H9 (cell line): ENCODE results near the gene TEX48. TPM values are rescaled to one million over a fixed set of nuclear protein-coding genes. Genes with fewer than 3 reads are reported as not detected.

Experiments
- DNase-seq: peaks from one replicate; pipeline ENCODE4 v3.0.0-alpha.2; 2017
- H2AFZ ChIP-seq: one replicate; pipeline ENCODE4 v1.6.1; 2013; ENCODE audit warnings: mild to moderate bottlenecking, low read length, control low read depth, moderate library complexity
- H2AK5ac ChIP-seq: 2 replicates; pipeline ENCODE4 v1.6.1; 2013; ENCODE audit warnings: low read length, control low read depth, mixed read lengths; ENCODE audit not compliant: insufficient read length
- H2BK120ac ChIP-seq: one replicate; pipeline ENCODE4 v1.6.1; 2013; ENCODE audit warnings: low read depth, mild to moderate bottlenecking, low read length, control low read depth, inconsistent platforms; ENCODE audit not compliant: poor library complexity, severe bottlenecking
- H2BK12ac ChIP-seq: 2 replicates; pipeline ENCODE4 v1.6.1; 2013; ENCODE audit warnings: low read length, control low read depth, mixed read lengths, low read depth; ENCODE audit not compliant: insufficient read length
- H2BK15ac ChIP-seq: 2 replicates; pipeline ENCODE4 v1.6.1; 2013; ENCODE audit warnings: low read depth, low read length, control low read depth
- H2BK20ac ChIP-seq: one replicate; pipeline ENCODE4 v1.6.1; 2013; ENCODE audit warnings: low read depth, mild to moderate bottlenecking, low read length, control low read depth, inconsistent platforms; ENCODE audit not compliant: poor library complexity, severe bottlenecking
- H2BK5ac ChIP-seq: 2 replicates; pipeline ENCODE4 v1.6.1; 2013; ENCODE audit warnings: low read length, control low read depth, mixed read lengths; ENCODE audit not compliant: insufficient read length
- H3K14ac ChIP-seq: 2 replicates; pipeline ENCODE4 v1.6.1; 2013; ENCODE audit warnings: low read length, control low read depth; ENCODE audit not compliant: insufficient read depth
- H3K18ac ChIP-seq: 2 replicates; pipeline ENCODE4 v1.6.1; 2013; ENCODE audit warnings: low read depth, mild to moderate bottlenecking, mixed read lengths, low read length, control low read depth; ENCODE audit not compliant: insufficient read length
- H3K23ac ChIP-seq: 2 replicates; pipeline ENCODE4 v1.6.1; 2013; ENCODE audit warnings: low read length, control low read depth, mixed read lengths, low read depth; ENCODE audit not compliant: insufficient read length
- H3K23me2 ChIP-seq: 2 replicates; pipeline ENCODE4 v1.6.1; 2013; ENCODE audit warnings: low read depth, mild to moderate bottlenecking, mixed read lengths, low read length, control low read depth; ENCODE audit not compliant: insufficient read length, poor library complexity, severe bottlenecking
- H3K27ac ChIP-seq: 2 replicates; pipeline ENCODE4 v1.5.1; 2013; ENCODE audit warnings: low read length, control low read depth, mixed read lengths, low read depth; ENCODE audit not compliant: insufficient read length
- H3K27me3 ChIP-seq: 2 replicates; pipeline ENCODE4 v1.6.1; 2013; ENCODE audit warnings: low read length, control low read depth, inconsistent platforms; ENCODE audit not compliant: insufficient read depth
- H3K4ac ChIP-seq: 2 replicates; pipeline ENCODE4 v1.6.1; 2013; ENCODE audit warnings: low read depth, mild to moderate bottlenecking, control low read depth, inconsistent platforms, low read length, moderate library complexity
- H3K4me1 ChIP-seq: 2 replicates; pipeline ENCODE4 v1.6.1; 2013; ENCODE audit warnings: low read length, control low read depth, inconsistent platforms; ENCODE audit not compliant: insufficient read depth
- H3K4me2 ChIP-seq: 2 replicates; pipeline ENCODE4 v1.6.1; 2013; ENCODE audit warnings: low read length, control low read depth, mixed read lengths; ENCODE audit not compliant: insufficient read length, insufficient read depth
- H3K56ac ChIP-seq: 2 replicates; pipeline ENCODE4 v1.6.1; 2013; ENCODE audit warnings: low read depth, mild to moderate bottlenecking, mixed read lengths, low read length, control low read depth; ENCODE audit not compliant: insufficient read length
- H3K79me1 ChIP-seq: 2 replicates; pipeline ENCODE4 v1.6.1; 2013; ENCODE audit warnings: low read depth, mild to moderate bottlenecking, moderate library complexity, low read length, control low read depth, inconsistent platforms; ENCODE audit not compliant: insufficient read depth, poor library complexity, severe bottlenecking
- H3K79me2 ChIP-seq: 2 replicates; pipeline ENCODE4 v1.6.1; 2013; ENCODE audit warnings: low read length, control low read depth, inconsistent platforms; ENCODE audit not compliant: insufficient read depth
- H3K9ac ChIP-seq: 2 replicates; pipeline ENCODE4 v1.6.1; 2013; ENCODE audit warnings: low read length, control low read depth, mixed read lengths; ENCODE audit not compliant: insufficient read length; ENCODE audit errors: extremely low read depth
- H3K9me3 ChIP-seq: one replicate; pipeline ENCODE4 v1.6.1; 2013; ENCODE audit warnings: low read depth, low read length, inconsistent platforms; ENCODE audit not compliant: control insufficient read depth
- H3T11ph ChIP-seq: one replicate; pipeline ENCODE4 v1.6.1; 2013; ENCODE audit warnings: mild to moderate bottlenecking, low read length, control low read depth, inconsistent platforms
- H4K20me1 ChIP-seq: one replicate; pipeline ENCODE4 v1.6.1; 2013; ENCODE audit not compliant: control insufficient read depth, insufficient read length, insufficient read depth
- H4K5ac ChIP-seq: 2 replicates; pipeline ENCODE4 v1.6.1; 2013; ENCODE audit warnings: low read depth, mild to moderate bottlenecking, mixed read lengths, low read length, control low read depth; ENCODE audit not compliant: insufficient read length
- H4K8ac ChIP-seq: replicated peaks from 2 replicates; pipeline ENCODE4 v1.6.1; 2013; ENCODE audit warnings: low read length, control low read depth, mixed read lengths, low read depth; ENCODE audit not compliant: insufficient read length
- H4K91ac ChIP-seq: 2 replicates; pipeline ENCODE4 v1.6.1; 2013; ENCODE audit warnings: low read depth, mild to moderate bottlenecking, moderate library complexity, mixed read lengths, low read length, control low read depth; ENCODE audit not compliant: insufficient read length
- H3K27ac Mint-ChIP-seq, 3 experiments: 2 replicates in 2 of 3; 3 replicates in 1 of 3; pipeline ENCODE4 v1.8.0; 2020 to 2021; ENCODE audit warnings: mixed read lengths in 3 of 3, mild to moderate bottlenecking in 1 of 3, moderate library complexity in 1 of 3
- H3K27me3 Mint-ChIP-seq: 2 replicates; pipeline ENCODE4 v1.8.0; 2021; ENCODE audit warnings: low read depth, mild to moderate bottlenecking, moderate library complexity, mixed read lengths
- H3K36me3 Mint-ChIP-seq, 3 experiments: 2 replicates in 2 of 3; 3 replicates in 1 of 3; pipeline ENCODE4 v1.8.0; 2020 to 2021; ENCODE audit warnings: low read depth in 3 of 3, mixed read lengths in 3 of 3; ENCODE audit not compliant: insufficient read depth in 1 of 3
- H3K4me1 Mint-ChIP-seq, 2 experiments: 2 replicates each; pipeline ENCODE4 v1.8.0; 2020; ENCODE audit warnings: mixed read lengths in 2 of 2
- H3K4me3 Mint-ChIP-seq, 2 experiments: 2 replicates in 1 of 2; 3 replicates in 1 of 2; pipeline ENCODE4 v1.8.0; 2020 to 2021; ENCODE audit warnings: mild to moderate bottlenecking in 2 of 2, mixed read lengths in 2 of 2, moderate library complexity in 1 of 2
- H3K9me3 Mint-ChIP-seq, 2 experiments: 2 replicates in 1 of 2; 3 replicates in 1 of 2; pipeline ENCODE4 v1.8.0; 2020; ENCODE audit warnings: mild to moderate bottlenecking in 2 of 2, mixed read lengths in 2 of 2, moderate library complexity in 1 of 2
- WGBS: extraction: QIAGEN DNeasy Blood & Tissue Kit; methylation state at CpG from one replicate; pipeline ENCODE4 v1.1.7; 2013; ENCODE audit warnings: missing lambda C conversion rate, low lambda C conversion rate, mixed read lengths; ENCODE audit not compliant: insufficient read length; ENCODE audit errors: extremely low coverage; 5-methylcytosine and 5-hydroxymethylcytosine counted together
- total RNA-seq: library from RNA; stranded (reverse); gene quantifications from 2 replicates; pipeline ENCODE4 v1.2.1, GENCODE V29; 2021
- TF ChIP-seq, protein P1 (sequence below): fragments of 200-600 bp; sonication (generic); conservative IDR thresholded peaks from 3 replicates; pipeline ENCODE4 v1.8.0; 2021; ENCODE audit warnings: antibody characterized with exemption, mild to moderate bottlenecking

TEX48 gene
- total RNA-seq, 1 experiment from 2014 or later, result not detected

- Histone ChIP-seq H2BK120ac (no peak overlapping the region), H3K9ac (no peak overlapping the region), H4K91ac (no peak overlapping the region), H3T11ph (no peak overlapping the region), H3K4me1 (no peaks in the 10 kb centered on the region), H2AFZ (no peak overlapping the region), H3K18ac (no peak overlapping the region), H3K56ac (no peak overlapping the region), H3K27ac (no peak overlapping the region), H3K23me2 (no peaks in the 10 kb centered on the region), H3K79me2 (no peaks in the 10 kb centered on the region), H3K9me3 (no peaks in the 10 kb centered on the region), H3K4ac (no peak overlapping the region), H4K8ac (no peak overlapping the region), H3K27me3 (no peaks in the 10 kb centered on the region), H3K79me1 (no peaks in the 10 kb centered on the region), H2BK20ac (no peak overlapping the region), H2BK5ac (no peak overlapping the region), H2BK12ac (no peak overlapping the region), H3K14ac (no peak overlapping the region), H2BK15ac (no peak overlapping the region), H2AK5ac (no peak overlapping the region), H4K5ac (no peak overlapping the region), H4K20me1 (no peaks in the 10 kb centered on the region), H3K4me2 (no peak overlapping the region), H3K23ac (no peak overlapping the region)
- Mint-ChIP-seq H3K9me3 (no peaks in the 10 kb centered on the region), H3K4me1 (no peaks in the 10 kb centered on the region), H3K36me3 (peaks cover 17 to 52% (median 18%) of the 10 kb centered on the region in 3 experiments; a peak in 5 of 7 replicates), H3K4me3 (no peak overlapping the region), H3K27ac (no peak overlapping the region), H3K27me3 (no peaks in the 10 kb centered on the region)
- no peak for DNase-seq
- TF ChIP-seq, protein P1, sequence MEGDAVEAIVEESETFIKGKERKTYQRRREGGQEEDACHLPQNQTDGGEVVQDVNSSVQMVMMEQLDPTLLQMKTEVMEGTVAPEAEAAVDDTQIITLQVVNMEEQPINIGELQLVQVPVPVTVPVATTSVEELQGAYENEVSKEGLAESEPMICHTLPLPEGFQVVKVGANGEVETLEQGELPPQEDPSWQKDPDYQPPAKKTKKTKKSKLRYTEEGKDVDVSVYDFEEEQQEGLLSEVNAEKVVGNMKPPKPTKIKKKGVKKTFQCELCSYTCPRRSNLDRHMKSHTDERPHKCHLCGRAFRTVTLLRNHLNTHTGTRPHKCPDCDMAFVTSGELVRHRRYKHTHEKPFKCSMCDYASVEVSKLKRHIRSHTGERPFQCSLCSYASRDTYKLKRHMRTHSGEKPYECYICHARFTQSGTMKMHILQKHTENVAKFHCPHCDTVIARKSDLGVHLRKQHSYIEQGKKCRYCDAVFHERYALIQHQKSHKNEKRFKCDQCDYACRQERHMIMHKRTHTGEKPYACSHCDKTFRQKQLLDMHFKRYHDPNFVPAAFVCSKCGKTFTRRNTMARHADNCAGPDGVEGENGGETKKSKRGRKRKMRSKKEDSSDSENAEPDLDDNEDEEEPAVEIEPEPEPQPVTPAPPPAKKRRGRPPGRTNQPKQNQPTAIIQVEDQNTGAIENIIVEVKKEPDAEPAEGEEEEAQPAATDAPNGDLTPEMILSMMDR, result no peak
- no CpG with 5 or more reads among the region's 2 CpGs for WGBS
Observed at GRCh38 chr9:114631166-114631565, 50.8 kb downstream of the TEX48 start.
